ENCODE results near the gene IL21R.

IL21R gene

GRCh38 chr16:27458987-27459688 is 57.2 kb downstream of the IL21R start:
- DNase-seq (ENCODE audit: extremely low spot score, insufficient read length, low read depth) (no peak), FAIRE-seq (no peak)

DNA sequence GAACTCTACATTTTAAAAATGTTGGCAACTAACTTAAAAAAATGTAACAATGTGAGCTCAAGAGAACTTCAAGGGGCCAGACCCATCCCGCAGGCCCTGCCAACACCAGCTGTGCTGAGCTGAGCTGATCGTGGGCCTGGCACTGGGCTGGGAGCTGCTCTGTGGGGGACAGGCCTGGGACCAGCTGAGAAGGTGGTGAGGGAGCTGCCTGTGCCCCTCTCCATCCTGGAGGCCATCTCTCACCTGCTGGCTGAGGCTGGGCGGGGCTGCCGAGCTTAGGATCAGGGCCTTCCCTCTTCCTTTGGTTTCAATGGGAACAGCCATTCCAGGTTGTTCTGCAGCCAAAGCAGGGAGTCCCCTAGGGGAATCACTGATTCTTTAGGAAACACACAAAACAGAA is 58.2 kb downstream of the IL21R start:
- FAIRE-seq (no peak), DNase-seq (ENCODE audit: extremely low spot score, insufficient read length, low read depth) (no peak)

DNA sequence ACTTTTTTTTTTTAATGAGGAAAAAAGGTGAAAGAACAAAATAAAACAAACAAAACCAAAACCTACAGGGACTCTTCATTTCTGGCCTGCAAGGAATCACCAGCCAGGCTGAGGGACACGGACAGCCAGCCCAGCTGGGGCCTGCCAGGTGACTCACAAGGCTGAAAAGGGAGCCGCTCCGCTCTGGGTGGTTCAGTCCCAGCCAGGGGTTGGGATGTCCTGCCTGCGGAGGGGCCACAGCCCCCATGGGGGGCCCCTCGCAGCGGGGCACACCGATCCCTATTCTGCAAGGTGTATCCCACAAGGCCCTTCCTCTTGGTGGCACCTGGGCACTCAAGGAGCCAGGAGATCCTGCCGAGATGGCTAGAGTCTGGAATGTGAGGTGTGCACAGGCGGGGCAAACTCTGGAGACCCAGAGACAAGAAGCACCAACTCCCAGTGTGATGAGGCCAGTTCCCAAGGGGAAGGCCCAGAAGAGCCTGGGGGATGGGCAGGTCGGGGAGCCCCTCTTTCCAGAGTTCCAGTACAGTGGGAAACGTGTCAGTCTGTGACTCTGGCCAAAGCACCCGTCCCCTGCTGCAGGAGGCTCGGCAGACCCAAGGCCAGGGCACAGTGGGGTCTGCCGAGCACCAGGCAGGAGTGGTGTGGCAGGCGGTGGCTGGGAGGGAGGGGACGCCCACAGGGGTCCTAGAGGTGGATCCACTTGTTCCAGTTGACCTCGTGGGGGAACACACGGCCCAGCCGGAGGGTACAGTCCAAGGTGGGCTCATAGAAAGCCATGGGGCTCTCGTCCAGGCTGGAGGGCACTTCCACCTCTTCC is 58.9 kb downstream of the IL21R start:
- FAIRE-seq (no peak), DNase-seq (ENCODE audit: extremely low spot score, insufficient read length, low read depth) (no peak)

GRCh38 chr16:27461483-27462171 is 59.7 kb downstream of the IL21R start:
- DNase-seq (ENCODE audit: extremely low spot score, insufficient read length, low read depth) (no peak), FAIRE-seq (no peak)

DNA sequence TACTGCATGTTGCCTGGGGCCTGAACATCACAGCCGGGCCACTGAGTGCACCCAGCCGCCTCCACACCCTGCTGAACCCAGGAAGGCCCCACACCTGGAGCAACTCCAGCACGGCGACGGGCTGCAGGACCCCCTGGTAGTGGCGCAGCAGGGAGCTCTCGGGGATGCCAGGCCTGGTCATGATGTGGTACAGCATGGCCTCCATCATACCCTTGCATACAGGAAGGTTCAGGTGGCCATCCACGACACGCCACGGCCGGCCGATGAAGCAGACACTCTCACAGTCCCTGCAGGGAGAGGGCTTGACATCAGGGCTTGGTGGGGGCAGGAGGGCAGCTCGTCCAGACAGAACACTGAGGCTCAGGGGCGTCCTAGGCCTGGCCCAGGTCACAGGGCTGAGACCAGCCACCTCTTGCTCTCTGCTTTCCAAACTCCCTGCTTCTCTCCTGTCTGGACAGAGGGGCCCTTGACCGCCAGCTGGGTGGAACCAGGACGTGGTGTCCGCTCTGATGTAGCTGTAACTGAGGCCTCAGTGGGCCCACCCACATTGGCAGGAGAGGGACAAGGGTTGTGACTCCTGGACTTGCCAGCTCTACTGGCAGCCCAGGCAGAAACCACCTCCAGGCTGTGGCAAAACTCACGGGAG is 60.3 kb downstream of the IL21R start:
- FAIRE-seq (no peak), DNase-seq (ENCODE audit: extremely low spot score, insufficient read length, low read depth) (no peak)

DNA sequence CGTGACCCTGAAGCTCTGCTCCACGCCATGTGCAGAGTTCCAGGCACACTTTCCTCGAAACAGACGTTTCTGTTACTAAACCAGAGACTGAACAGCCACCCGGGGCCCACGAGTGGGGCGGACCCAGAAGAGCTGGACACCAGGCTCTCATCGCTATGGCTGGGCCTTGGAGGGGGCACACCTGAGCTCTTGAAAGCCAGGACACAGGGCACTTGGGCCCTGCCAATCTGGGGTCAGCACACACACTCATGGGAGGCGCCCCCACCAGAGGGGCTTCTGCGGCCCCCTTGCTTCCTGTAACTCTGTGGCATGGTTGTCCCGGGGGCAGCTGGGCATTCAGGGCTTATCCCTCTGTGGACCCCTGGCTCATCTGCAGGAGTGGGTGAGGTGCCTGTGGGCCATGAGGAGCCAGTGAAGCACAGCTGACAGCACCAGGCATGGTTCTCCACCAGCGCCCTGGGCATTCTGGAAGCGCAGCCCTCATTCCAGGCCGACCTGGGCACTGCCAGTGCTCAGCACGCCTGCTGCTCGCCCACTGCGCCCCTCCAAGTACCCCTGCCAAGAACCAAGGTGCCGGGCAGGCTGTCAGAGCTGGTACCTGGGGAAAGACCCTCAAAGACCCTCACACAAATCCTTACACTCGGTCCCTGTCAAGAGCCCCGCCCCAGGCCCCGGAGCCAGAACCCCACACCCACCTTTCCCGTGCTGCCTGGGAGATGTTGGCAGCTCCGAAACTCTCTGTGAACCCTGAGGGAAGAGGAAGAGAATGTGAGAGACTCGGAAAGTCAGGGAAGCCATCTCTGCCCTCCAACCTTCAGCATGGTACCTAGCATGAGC is 61.1 kb downstream of the IL21R start:
- FAIRE-seq, result no peak
- no peak for DNase-seq (ENCODE audit: extremely low spot score, insufficient read length, low read depth)

GRCh38 chr16:27463741-27464591 is 62.0 kb downstream of the IL21R start:
- no peak for FAIRE-seq
- no peak for DNase-seq (ENCODE audit: extremely low spot score, insufficient read length, low read depth)

DNA sequence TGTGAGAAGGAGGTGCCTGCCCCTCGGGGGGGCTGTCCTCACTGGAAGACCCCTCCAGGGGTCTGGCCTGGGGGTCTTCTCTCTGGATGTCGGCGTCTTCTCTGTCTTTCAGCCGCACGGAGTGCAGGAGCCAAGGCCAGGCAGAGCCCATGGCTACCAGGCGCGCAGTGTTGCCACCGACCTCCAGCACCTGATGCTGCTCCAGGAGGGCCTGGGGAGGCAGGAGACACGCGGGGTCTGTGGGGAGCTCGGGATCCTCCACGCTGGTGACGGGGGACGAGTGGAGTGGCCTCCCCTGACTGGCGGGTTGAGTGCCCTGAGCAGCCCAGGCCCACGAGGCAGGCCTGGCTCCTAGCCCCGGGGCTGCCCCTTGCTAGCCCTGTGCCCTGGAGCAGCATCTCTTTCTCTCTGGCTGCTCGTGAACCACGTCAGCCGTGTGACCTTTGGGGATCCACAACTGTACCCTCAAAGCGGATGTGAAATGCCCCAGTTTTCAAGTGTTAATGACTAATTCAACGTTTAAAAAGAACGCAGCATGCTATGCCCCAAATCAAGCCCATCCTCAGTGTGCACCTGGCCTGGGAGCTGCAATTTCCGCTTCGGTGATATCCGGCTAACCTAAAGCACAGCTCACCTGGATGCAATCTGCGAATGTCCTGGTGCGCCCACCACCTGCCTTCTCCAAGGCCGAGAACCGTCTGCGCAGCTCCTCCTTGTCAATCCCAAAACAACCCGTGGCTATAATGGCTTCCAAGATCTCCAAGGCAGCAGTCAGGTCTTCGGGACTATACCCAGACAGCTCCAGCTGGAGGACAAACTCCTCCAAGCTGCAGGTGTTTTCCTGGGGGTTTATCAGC is 62.9 kb downstream of the IL21R start:
- FAIRE-seq (no peak), DNase-seq (ENCODE audit: extremely low spot score, insufficient read length, low read depth) (no peak)

- no peak for DNase-seq (ENCODE audit: extremely low spot score, insufficient read length, low read depth)
- no peak for FAIRE-seq
These were observed 63.5 kb downstream of the IL21R start for GRCh38 chr16:27465483-27465879.

DNA sequence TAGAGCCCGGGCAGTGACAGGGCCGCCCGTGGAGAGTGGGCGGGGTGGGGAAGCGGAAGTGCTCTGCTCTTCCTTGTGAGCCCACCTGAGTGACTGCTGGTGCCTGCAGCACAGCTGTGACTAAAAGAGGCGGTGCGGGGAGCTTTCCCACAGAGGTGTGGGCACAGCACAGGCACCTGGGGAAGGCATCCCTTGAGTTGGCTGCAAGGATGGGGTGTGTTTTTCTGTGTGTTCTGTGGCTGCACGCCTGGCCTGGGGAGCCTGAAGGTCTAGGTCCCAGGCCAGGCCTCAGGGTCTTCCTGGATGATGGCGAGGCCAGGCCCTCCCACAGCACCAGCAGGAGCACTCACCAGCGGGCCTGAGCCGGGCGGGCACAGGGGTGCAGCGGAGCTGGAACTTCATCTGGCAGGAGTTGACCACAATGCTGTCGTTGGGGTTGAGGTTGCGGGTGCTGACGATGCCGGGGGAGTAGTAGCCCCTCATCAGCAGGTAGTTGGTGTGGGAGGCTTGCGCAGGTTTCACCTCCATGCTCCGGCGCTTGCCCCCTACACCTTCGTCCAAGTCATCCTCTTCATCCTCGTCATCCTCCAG is 67.1 kb downstream of the IL21R start:
- FAIRE-seq, result no peak
- no peak for DNase-seq (ENCODE audit: extremely low spot score, insufficient read length, low read depth)

DNA sequence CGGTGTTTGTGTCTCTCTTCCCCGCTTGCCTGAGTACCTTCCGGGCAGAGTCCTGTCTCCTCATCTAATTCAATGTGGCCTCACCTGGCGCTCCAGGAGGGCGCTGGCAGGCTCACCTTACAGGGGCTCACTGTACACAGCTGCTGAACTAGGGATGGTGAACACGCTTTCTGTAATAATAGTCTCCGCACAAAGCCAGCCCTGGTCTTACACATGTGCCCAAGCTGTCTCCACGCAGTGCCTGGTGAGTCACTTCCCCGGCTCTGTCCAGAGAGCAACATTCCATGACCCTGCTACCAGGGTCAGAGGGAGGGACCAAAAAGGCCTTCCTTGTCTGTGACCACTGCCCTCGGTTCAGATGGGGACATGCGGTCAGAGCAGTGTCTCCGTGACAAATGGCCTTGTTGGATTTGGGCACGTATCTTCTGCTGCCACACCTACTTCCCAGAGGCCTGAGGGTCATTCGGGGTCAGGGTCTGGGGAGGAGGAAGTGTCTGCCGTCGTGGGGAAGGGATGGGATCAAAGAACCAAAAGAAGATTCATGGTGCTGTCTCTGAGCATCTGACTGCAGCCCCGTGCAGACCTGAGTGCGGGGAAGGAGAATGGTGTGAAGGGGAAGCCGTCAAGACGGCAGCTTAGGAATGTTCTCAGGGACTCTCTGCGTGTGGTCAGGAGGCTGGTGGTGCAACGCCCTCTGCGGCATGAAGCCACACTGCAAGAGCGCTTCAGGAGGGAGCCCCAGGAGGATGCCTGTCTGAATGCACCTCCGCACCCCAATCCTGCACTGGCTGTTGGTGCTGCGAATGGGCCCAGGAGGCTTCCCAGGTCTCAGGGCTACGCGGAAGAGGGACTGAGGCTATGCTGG is 68.8 kb downstream of the IL21R start:
- no peak for FAIRE-seq
- no peak for DNase-seq (ENCODE audit: extremely low spot score, insufficient read length, low read depth)

GRCh38 chr16:27471661-27472060 is 69.7 kb downstream of the IL21R start:
- FAIRE-seq (no peak), DNase-seq (ENCODE audit: extremely low spot score, insufficient read length, low read depth) (no peak)

GRCh38 chr16:27472091-27473020 is 70.4 kb downstream of the IL21R start:
- no peak for DNase-seq (ENCODE audit: extremely low spot score, insufficient read length, low read depth)
- FAIRE-seq, result no peak

GRCh38 chr16:27473101-27473900 is 71.3 kb downstream of the IL21R start:
- no peak for FAIRE-seq

GRCh38 chr16:27474041-27474440 is 72.1 kb downstream of the IL21R start:
- FAIRE-seq, result no peak

More at GRCh38 chr16:27473101-27473900, 71.3 kb downstream of the IL21R start:
- DNase-seq (ENCODE audit: extremely low spot score, insufficient read length, low read depth), result no peak

More at GRCh38 chr16:27474041-27474440, 72.1 kb downstream of the IL21R start:
- no peak for DNase-seq (ENCODE audit: extremely low spot score, insufficient read length, low read depth)

All from GM18507 (cell line).